Body of pancreas (tissue), 4 donors: ENCODE data around the gene NDUFA7.

Source experiments
- CTCF ChIP-seq, 7 experiments: fragments of 450-650 bp in 4 of 7; fragments of 200-600 bp in 3 of 7; sonication (generic) in 3 of 7; IDR thresholded peaks; one replicate each; pipeline ENCODE4 v1.5.1; 2016 to 2019; ENCODE audit warnings: antibody characterized with exemption in 7 of 7
- POLR2A ChIP-seq, 3 donors: fragments of 450-650 bp; IDR thresholded peaks; one replicate each; pipeline ENCODE4 v1.6.1; 2016; ENCODE audit warnings: antibody characterized with exemption in 3 of 3, mild to moderate bottlenecking in 2 of 3

GRCh38 chr19:8355631-8356402, 34.6 kb upstream of the NDUFA7 start:
- TF ChIP-seq CTCF (IDR thresholded peaks at IDR 0.05) (no peak), POLR2A (IDR thresholded peaks at IDR 0.05) (no peak)
